H7 (cell line): ENCODE data around the gene ARHGEF37. TPM values are rescaled to one million over a fixed set of nuclear protein-coding genes. Genes with fewer than 3 reads are reported as not detected.
A peak's percentile ranks its signal among the peaks of the same experiment; 100 is the strongest.
"Not testable (repeated sequence)": the region's sequence is repeated elsewhere in the genome, so short reads cannot be mapped to it uniquely, and the experiment has no call there.

Experiments used
- DNase-seq: peaks from one replicate; pipeline ENCODE4 v3.0.0; 2012
- H3K27me3 ChIP-seq: 2 replicates; pipeline ENCODE4 v1.6.0; 2011; ENCODE audit warnings: mild to moderate bottlenecking, low read length; ENCODE audit not compliant: control insufficient read depth, insufficient read depth
- H3K36me3 ChIP-seq: replicated peaks from 2 replicates; pipeline ENCODE4 v1.5.1; 2011; ENCODE audit warnings: low read length; ENCODE audit not compliant: control insufficient read depth, insufficient read depth
- H3K4me3 ChIP-seq: 2 replicates; pipeline ENCODE4 v1.5.1; 2011; ENCODE audit warnings: low read depth, mild to moderate bottlenecking, control low read depth, low read length, moderate library complexity; ENCODE audit not compliant: insufficient read depth
- total RNA-seq: library from RNA; depleted of rRNA; stranded (reverse); fragments of >200 nt; shearing (Covaris generic); gene quantifications from 2 replicates; pipeline ENCODE4 v1.2.3, GENCODE V29; 2014; rRNA removed

The ARHGEF37 gene, protein sequence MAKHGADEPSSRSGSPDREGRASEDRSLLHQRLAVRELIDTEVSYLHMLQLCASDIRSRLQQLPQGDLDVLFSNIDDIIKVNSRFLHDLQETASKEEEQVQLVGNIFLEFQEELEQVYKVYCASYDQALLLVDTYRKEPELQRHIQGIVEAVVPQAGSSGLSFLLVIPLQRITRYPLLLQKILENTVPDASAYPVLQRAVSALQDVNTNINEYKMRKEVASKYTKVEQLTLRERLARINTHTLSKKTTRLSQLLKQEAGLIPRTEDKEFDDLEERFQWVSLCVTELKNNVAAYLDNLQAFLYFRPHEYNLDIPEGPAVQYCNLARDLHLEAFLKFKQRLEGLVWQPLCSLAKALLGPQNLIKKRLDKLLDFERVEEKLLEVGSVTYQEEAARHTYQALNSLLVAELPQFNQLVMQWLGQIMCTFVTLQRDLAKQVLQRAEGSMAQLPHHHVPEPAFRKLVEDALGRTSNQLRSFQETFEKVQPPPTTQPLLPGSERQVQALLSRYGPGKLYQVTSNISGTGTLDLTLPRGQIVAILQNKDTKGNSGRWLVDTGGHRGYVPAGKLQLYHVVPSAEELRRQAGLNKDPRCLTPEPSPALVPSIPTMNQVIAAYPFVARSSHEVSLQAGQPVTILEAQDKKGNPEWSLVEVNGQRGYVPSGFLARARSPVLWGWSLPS
- total RNA-seq = 0.14 and 0.26 TPM in 2 replicates

- peak; percentile 70 for DNase-seq
These were observed at the start of gene ARHGEF37 for GRCh38 chr5:149581192-149581861. Gene ARHGEF37, plus strand, starts transcription at chr5:149581498. Its CDS starts 16,272 bp downstream, at chr5:149597770.

GRCh38 chr5:149532413-149532812 lies 48.9 kb upstream of the ARHGEF37 start:
- DNase-seq = no peak
- no peak overlapping the region for H3K4me3 ChIP-seq
- no peaks in the 10 kb centered on the region for H3K27me3 ChIP-seq
- no peaks in the 10 kb centered on the region for H3K36me3 ChIP-seq

More at GRCh38 chr5:149581192-149581861, at the start of gene ARHGEF37:
- Histone ChIP-seq H3K36me3 (no peaks in the 10 kb centered on the region), H3K27me3 (peaks cover 17% of the 10 kb centered on the region), H3K4me3 (peak within 1 kb of the TSS; percentile 51)

- H3K4me3 ChIP-seq, H3K36me3 ChIP-seq, H3K27me3 ChIP-seq, DNase-seq: not testable (repeated sequence)
These were observed 45.5 kb upstream of the ARHGEF37 start for GRCh38 chr5:149535787-149536186.

DNA sequence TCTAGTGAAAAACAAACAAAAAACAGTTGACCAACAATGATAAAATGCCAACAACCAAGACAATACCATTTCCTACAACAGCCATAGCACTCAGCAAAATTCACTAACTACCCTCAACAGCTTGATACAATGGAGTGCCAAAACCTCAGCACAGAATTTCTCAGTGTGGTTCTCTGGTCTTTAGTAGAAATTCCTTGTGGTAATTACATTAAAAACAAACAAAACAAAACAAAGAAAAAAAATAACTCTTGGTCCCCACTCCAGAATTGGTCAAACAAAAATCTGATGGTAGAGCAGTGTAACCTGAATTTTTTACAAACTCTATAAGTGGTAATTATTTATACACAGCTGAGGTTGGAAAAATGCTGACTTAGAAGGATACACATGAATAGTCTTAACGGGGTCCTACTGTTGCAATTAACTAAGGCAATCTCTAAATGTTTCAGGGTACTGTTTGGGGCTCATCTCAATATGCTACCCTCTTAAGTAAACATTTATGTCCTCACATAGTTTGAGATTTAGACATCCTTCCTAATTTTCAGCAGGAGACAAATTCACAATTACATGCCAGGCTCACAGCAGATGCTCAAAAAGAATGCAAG lies 43.8 kb upstream of the ARHGEF37 start:
- Histone ChIP-seq H3K4me3 (no peak overlapping the region), H3K36me3 (peaks cover 1% of the 10 kb centered on the region; the same call in 1 of the 2 replicates), H3K27me3 (no peaks in the 10 kb centered on the region)
- DNase-seq = no peak

- H3K36me3 ChIP-seq = peaks cover 8% of the 10 kb centered on the region
- DNase-seq = no peak
- no peaks in the 10 kb centered on the region for H3K27me3 ChIP-seq
- no peak overlapping the region for H3K4me3 ChIP-seq
These were observed 41.2 kb upstream of the ARHGEF37 start for GRCh38 chr5:149540089-149540488.

DNA sequence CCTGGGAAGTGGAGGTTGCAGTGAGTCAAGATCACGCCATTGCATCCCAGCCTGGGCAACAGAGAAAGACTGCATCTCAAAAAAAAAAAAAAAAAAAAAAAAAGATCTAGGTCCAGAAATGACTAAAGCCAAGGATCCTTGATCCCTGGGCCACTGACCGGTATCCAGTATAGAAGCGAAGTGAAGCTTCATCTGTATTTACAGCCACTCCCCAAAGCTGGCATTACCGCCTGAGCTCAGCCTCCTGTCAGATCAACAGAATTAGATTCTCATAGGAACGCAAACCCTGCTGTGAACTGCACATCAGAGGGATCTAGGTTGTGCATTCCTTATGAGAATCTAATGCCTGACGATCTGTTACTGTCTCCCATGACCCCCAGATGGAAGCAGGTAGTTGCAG lies 39.4 kb upstream of the ARHGEF37 start:
- Histone ChIP-seq H3K27me3 (no peaks in the 10 kb centered on the region), H3K4me3 (no peak overlapping the region), H3K36me3 (peaks cover 15% of the 10 kb centered on the region)
- DNase-seq = no peak

GRCh38 chr5:149543361-149544027 lies 37.8 kb upstream of the ARHGEF37 start:
- DNase-seq = no peak
- Histone ChIP-seq H3K27me3 (no peaks in the 10 kb centered on the region), H3K36me3 (peaks cover 17% of the 10 kb centered on the region), H3K4me3 (no peak overlapping the region)

- Histone ChIP-seq H3K27me3 (no peaks in the 10 kb centered on the region), H3K36me3 (peaks cover 20% of the 10 kb centered on the region), H3K4me3 (no peak overlapping the region)
- DNase-seq = no peak
These were observed 37.3 kb upstream of the ARHGEF37 start for GRCh38 chr5:149544028-149544420.

DNA sequence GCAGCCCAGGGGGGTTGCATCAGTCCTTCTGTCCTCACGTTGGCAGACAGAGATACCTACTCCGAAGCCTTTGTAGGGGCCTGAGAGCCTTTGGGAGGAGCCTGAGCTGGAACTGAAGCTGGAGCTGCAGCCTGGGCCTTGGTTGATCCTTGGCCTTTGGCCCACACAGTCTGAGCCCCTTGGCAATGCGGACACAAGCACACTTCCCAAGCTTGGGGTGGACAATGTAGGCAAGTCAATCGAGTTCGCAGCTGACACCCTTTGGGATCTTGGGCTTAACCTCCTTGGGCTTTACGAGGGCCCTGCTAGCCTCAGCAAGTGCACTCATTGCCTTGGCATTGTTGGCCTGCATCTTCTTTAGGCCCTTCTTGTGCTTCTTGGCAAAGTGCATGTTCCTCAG lies 36.0 kb upstream of the ARHGEF37 start:
- Histone ChIP-seq H3K36me3 (peaks cover 22% of the 10 kb centered on the region), H3K4me3 (no peak overlapping the region), H3K27me3 (no peaks in the 10 kb centered on the region)
- DNase-seq = no peak

DNA sequence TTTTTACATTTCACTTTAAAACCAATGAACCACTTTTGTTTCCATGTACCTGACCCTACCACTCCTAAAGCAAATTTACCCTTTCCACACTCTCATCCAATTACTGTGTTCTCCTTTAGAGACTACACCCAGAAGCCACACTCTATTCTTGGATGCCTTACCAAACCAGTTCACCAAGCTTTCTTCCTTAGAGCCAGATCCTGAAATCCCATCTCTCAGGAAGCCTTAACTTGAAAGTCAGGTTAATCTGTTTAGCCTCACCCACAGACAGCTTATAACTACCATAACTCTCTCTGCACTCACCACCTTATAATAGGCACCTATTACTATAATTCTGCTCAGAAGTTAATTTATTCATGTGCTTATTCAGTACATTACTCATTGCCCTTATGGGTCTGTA lies 34.3 kb upstream of the ARHGEF37 start:
- no peak for DNase-seq
- Histone ChIP-seq H3K36me3 (peaks cover 22% of the 10 kb centered on the region), H3K4me3 (no peak overlapping the region), H3K27me3 (no peaks in the 10 kb centered on the region)

DNA sequence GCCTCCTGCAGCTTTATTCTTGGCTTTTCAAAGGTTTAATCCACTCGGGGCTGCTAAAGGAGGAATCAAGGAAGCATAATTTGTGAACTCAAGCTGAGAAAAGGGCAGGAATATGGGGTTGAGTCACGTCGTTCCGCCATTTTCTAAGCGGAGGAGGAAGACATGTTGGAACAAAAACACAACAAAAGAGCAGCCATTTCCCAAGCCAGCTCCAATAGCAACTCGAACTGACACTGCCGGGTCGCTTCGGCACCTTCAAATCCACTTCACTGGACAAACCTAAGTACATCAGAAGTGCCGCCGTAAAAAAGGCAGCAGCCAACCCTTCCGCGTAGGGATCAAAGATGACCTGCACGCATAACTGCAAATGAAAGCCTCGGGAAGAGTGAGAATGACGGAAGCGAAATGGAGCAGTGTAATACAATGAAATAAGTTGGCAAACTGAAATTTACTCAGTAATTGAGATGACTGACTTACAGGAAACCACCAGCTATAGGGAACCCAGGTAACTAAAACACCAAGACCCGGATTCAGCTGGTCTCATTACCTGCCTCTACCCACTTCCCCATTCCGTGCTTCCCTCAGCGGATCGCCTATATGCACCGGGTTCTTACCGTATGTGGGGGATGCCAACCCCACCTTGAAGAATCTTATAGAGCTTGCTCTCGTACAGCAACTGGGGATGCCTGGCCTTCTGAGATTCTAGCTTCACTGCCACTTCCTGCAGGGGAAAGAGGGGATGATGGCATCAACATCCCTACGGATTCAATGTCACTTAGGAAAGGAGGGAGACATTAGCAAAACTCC lies 31.6 kb upstream of the ARHGEF37 start:
- DNase-seq = peak; percentile 35
- peaks cover 16% of the 10 kb centered on the region for H3K36me3 ChIP-seq
- peak overlapping the region; percentile 99 for H3K4me3 ChIP-seq
- no peaks in the 10 kb centered on the region for H3K27me3 ChIP-seq

DNA sequence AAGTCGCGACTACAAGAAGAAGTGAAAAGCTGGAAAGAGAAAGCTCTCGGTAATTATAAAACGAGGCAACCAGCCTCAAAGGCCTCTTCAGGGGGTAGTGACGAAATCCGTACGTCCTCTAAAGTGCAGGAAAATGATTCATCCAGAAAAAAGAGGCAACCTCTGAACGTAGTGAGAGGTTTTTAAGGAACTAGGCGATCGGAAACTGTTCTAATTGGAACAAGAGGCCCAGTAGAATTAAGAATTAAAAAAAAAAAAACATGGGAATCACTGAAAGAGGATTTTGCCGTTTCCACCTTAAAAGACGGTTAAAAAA lies 31.1 kb upstream of the ARHGEF37 start:
- H3K27me3 ChIP-seq = no peaks in the 10 kb centered on the region
- peaks cover 14% of the 10 kb centered on the region for H3K36me3 ChIP-seq
- H3K4me3 ChIP-seq = peak overlapping the region; percentile 99
- DNase-seq = no peak

- Histone ChIP-seq H3K36me3 (peaks cover 10% of the 10 kb centered on the region), H3K27me3 (no peaks in the 10 kb centered on the region), H3K4me3 (peak overlapping the region; percentile 99)
- DNase-seq = no peak
These were observed 30.6 kb upstream of the ARHGEF37 start for GRCh38 chr5:149550594-149551226.
